HepG2 (cell line): ENCODE results near the gene MPHOSPH8. TPM values are rescaled to one million over a fixed set of nuclear protein-coding genes. Genes with fewer than 3 reads are reported as not detected.

Source experiments
- ATAC-seq: fragments of 200-7000 bp; cut with Tn5 transposase; 3 replicates; pipeline ENCODE4 v1.9.1; 2020; ENCODE audit warnings: mild to moderate bottlenecking, moderate library complexity
- BruUV-seq: library from RNA; stranded (reverse); fragments of 400-500 nt; replicated peaks from 2 replicates; lab custom pipeline; 2021; lab: Mats Ljungman, UMichigan
- CTCF ChIA-PET: fragments of 300-600 bp; formaldehyde crosslinking; extraction: SDS; loops from one replicate; lab custom pipeline; 2021; ENCODE audit warnings: low total read pairs, inconsistent platforms, low intra/inter-chr PET ratio; lab: Yijun Ruan, JAX
- POLR2A ChIA-PET: fragments of 350-600 bp; sonication (Branson Sonifier 250); formaldehyde crosslinking; loops from one replicate; lab custom pipeline; 2020; ENCODE audit warnings: antibody characterized with exemption, inconsistent platforms; lab: Yijun Ruan, JAX
- DNase-seq: peaks from one replicate; pipeline ENCODE4 v3.0.0-alpha.2; 2015; ENCODE audit warnings: low spot score
- FAIRE-seq: peaks from 3 replicates; lab custom pipeline; 2011; peaks lifted over from hg19 to GRCh38; lab: Jason Lieb, UNC
- H2AFZ ChIP-seq: one replicate; pipeline ENCODE4 v1.6.1; 2011; ENCODE audit warnings: low read length, inconsistent platforms
- H3K27ac ChIP-seq: fragments of 300-600 bp; 3 replicates; pipeline ENCODE4 v1.8.0; 2011; ENCODE audit warnings: mixed run types, mild to moderate bottlenecking, mixed read lengths, low read length, inconsistent platforms; ENCODE audit not compliant: insufficient read depth; ENCODE audit errors: extremely low read length
- H3K27me3 ChIP-seq, 2 experiments: fragments of 200-600 bp in 1 of 2; 2 replicates in 1 of 2; 3 replicates in 1 of 2; pipeline versions ENCODE4 v1.6.0 to v1.8.0; 2011; ENCODE audit warnings: low read length in 2 of 2, mild to moderate bottlenecking in 2 of 2, moderate library complexity in 2 of 2, inconsistent platforms in 1 of 2; ENCODE audit not compliant: insufficient read depth in 2 of 2, control insufficient read depth in 1 of 2
- H3K36me3 ChIP-seq, 2 experiments: fragments of 200-600 bp in 1 of 2; replicated peaks in 1 of 2; 2 replicates in 1 of 2; 3 replicates in 1 of 2; pipeline versions ENCODE4 v1.5.1 to v1.8.0; 2011; ENCODE audit warnings: low read length in 2 of 2, inconsistent platforms in 1 of 2; ENCODE audit not compliant: insufficient read depth in 2 of 2, control insufficient read depth in 1 of 2
- H3K4me1 ChIP-seq: 2 replicates; pipeline ENCODE4 v1.5.1; 2012; ENCODE audit warnings: low read length, inconsistent platforms; ENCODE audit not compliant: insufficient read depth
- H3K4me2 ChIP-seq: 2 replicates; pipeline ENCODE4 v1.6.0; 2011; ENCODE audit warnings: low read depth, low read length, inconsistent platforms
- H3K4me3 ChIP-seq, 3 experiments: fragments of 200-600 bp in 1 of 3; sonication (generic), shearing (Covaris generic) in 1 of 3; replicated peaks in 1 of 3; 2 replicates each; pipeline ENCODE4 v1.5.1; 2011 to 2016; ENCODE audit warnings: low read length in 3 of 3, inconsistent platforms in 2 of 3, low read depth in 2 of 3, mild to moderate bottlenecking in 2 of 3, control low read depth in 1 of 3, mixed read lengths in 1 of 3; ENCODE audit not compliant: insufficient read depth in 1 of 3
- H3K79me2 ChIP-seq: one replicate; pipeline ENCODE4 v1.6.1; 2011; ENCODE audit warnings: low read length, inconsistent platforms; ENCODE audit not compliant: insufficient read depth
- H3K9ac ChIP-seq: 2 replicates; pipeline ENCODE4 v1.6.0; 2011; ENCODE audit warnings: mild to moderate bottlenecking, low read depth, low read length, inconsistent platforms; ENCODE audit not compliant: insufficient read depth
- H3K9me3 ChIP-seq: 2 replicates; pipeline ENCODE4 v1.5.1; 2012; ENCODE audit warnings: mild to moderate bottlenecking, low read length
- H4K20me1 ChIP-seq: 2 replicates; pipeline ENCODE4 v1.6.0; 2011; ENCODE audit warnings: inconsistent platforms, mild to moderate bottlenecking, low read length, moderate library complexity; ENCODE audit not compliant: insufficient read depth
- EHMT2 ChIP-seq: fragments of 200-600 bp; sonication (generic); IDR thresholded peaks from 2 replicates; pipeline ENCODE4 v1.7.0; 2017; ENCODE audit warnings: antibody characterized with exemption, low read depth, low read length, borderline replicate concordance
- GATAD2A ChIP-seq: IDR thresholded peaks from 2 replicates; pipeline ENCODE4 v1.6.1; 2016
- JUNB ChIP-seq: sonication (generic); formaldehyde crosslinking; IDR thresholded peaks from 2 replicates; pipeline ENCODE4 v1.8.0; 2022; ENCODE audit warnings: missing genetic modification reagents, mild to moderate bottlenecking, borderline replicate concordance
- KLF12 ChIP-seq: sonication (generic); formaldehyde crosslinking; IDR thresholded peaks from 2 replicates; pipeline ENCODE4 v1.4.0; 2020; ENCODE audit warnings: missing genetic modification reagents, borderline replicate concordance
- MTA3 ChIP-seq: sonication (generic); formaldehyde crosslinking; IDR thresholded peaks from 2 replicates; pipeline ENCODE4 v1.4.0; 2020; ENCODE audit warnings: missing genetic modification reagents
- POLR2AphosphoS2 ChIP-seq: IDR thresholded peaks from 2 replicates; pipeline ENCODE4 v1.6.1; 2011; ENCODE audit warnings: low read depth, low read length, improper control_type of control experiment
- SALL2 ChIP-seq: sonication (generic); formaldehyde crosslinking; IDR thresholded peaks from 2 replicates; pipeline ENCODE4 v1.8.1; 2023; ENCODE audit warnings: mild to moderate bottlenecking, missing genetic modification reagents, inconsistent platforms
- SIN3B ChIP-seq: fragments of 150-350 bp; IDR thresholded peaks from 2 replicates; pipeline ENCODE4 v1.6.1; 2014; ENCODE audit warnings: low read length
- SP140L ChIP-seq: sonication (generic); formaldehyde crosslinking; IDR thresholded peaks from 2 replicates; pipeline ENCODE4 v1.4.0; 2020; ENCODE audit warnings: missing genetic modification reagents, borderline replicate concordance
- SRY ChIP-seq: sonication (generic); formaldehyde crosslinking; IDR thresholded peaks from 2 replicates; pipeline ENCODE4 v1.8.0; 2022; ENCODE audit warnings: mild to moderate bottlenecking, missing genetic modification reagents
- ZBTB38 ChIP-seq: sonication (generic); formaldehyde crosslinking; IDR thresholded peaks from 2 replicates; pipeline ENCODE4 v1.5.1; 2020; ENCODE audit warnings: mild to moderate bottlenecking, missing genetic modification reagents
- ZMAT3 ChIP-seq: sonication (generic); formaldehyde crosslinking; conservative IDR thresholded peaks from 2 replicates; pipeline ENCODE4 v1.7.0; 2021; ENCODE audit warnings: missing genetic modification reagents
- ZNF264 ChIP-seq: sonication (generic); formaldehyde crosslinking; IDR thresholded peaks from 2 replicates; pipeline ENCODE4 v1.4.0; 2020; ENCODE audit warnings: missing genetic modification reagents
- ZNF562 ChIP-seq: sonication (generic); formaldehyde crosslinking; IDR thresholded peaks from 2 replicates; pipeline ENCODE4 v1.8.0; 2022; ENCODE audit warnings: missing genetic modification reagents, borderline replicate concordance
- ZNF720 ChIP-seq: sonication (generic); formaldehyde crosslinking; IDR thresholded peaks from 2 replicates; pipeline ENCODE4 v1.4.0; 2020; ENCODE audit warnings: missing genetic modification reagents
- ZNF747 ChIP-seq: sonication (generic); formaldehyde crosslinking; IDR thresholded peaks from 2 replicates; pipeline ENCODE4 v1.8.1; 2023; ENCODE audit warnings: missing genetic modification reagents, mild to moderate bottlenecking, borderline replicate concordance
- ZNF772 ChIP-seq: sonication (generic); formaldehyde crosslinking; IDR thresholded peaks from 2 replicates; pipeline ENCODE4 v1.5.0; 2020; ENCODE audit warnings: mild to moderate bottlenecking, missing genetic modification reagents
- ZNF879 ChIP-seq: sonication (generic); formaldehyde crosslinking; IDR thresholded peaks from 2 replicates; pipeline ENCODE4 v1.8.1; 2023; ENCODE audit warnings: missing genetic modification reagents
- ZZZ3 ChIP-seq: sonication (generic); formaldehyde crosslinking; IDR thresholded peaks from 2 replicates; pipeline ENCODE4 v1.4.0; 2020; ENCODE audit warnings: missing genetic modification reagents, mild to moderate bottlenecking, borderline replicate concordance
- WGBS: methylation state at CpG from one replicate; pipeline ENCODE4 v1.1.6; 2017; ENCODE audit warnings: low lambda C conversion rate; 5-methylcytosine and 5-hydroxymethylcytosine counted together
- in situ Hi-C: cut with HindIII; loops from 2 replicates; pipeline ENCODE4 v1.10.0; 2017; ENCODE audit warnings: low pct_unique_long_range_greater_than_20kb; ENCODE audit not compliant: extremely low pct_ligation_motif_present
- intact Hi-C: fragments of 100-400 bp; cut with micrococcal nuclease; formaldehyde crosslinking; loops from one replicate; pipeline ENCODE4 v1.10.0; 2022; ENCODE audit not compliant: unreplicated experiment
- polyA plus RNA-seq, 8 experiments: library from polyadenylated mRNA; depleted of rRNA in 3 of 8; stranded (reverse) in 7 of 8; unstranded in 1 of 8; fragments of >200 nt; fragmentation: Illumina TruSeq in 4 of 8; extraction: Trizol in 4 of 8; gene quantifications; 2 replicates each; pipeline versions ENCODE4 v1.2.1 to v1.2.3, GENCODE V29; 2011 to 2016; ENCODE audit warnings: low read depth in 4 of 8, missing spikeins in 1 of 8, mixed read lengths in 1 of 8; ENCODE audit not compliant: insufficient read depth in 1 of 8
- total RNA-seq, 5 experiments: library from RNA; depleted of rRNA; stranded (reverse); fragments of >200 nt; fragmentation: Illumina TruSeq; extraction: Trizol; gene quantifications; 2 replicates each; pipeline ENCODE4 v1.2.3, GENCODE V29; 2016; ENCODE audit warnings: low read depth in 1 of 5

MPHOSPH8 gene
- total and polyA plus RNA-seq, 2 of the 13 experiments (the other 11 are each of a cell fraction or from before 2014, with no cell fraction given), result 17.3 to 20.9 TPM

- no peak for FAIRE-seq
- no peak overlapping the region for H3K4me2 ChIP-seq
- POLR2A ChIA-PET, result no interaction called here
- H3K9me3 ChIP-seq, result no peaks in the 10 kb centered on the region
- in situ Hi-C loops, result no loop called here
- H2AFZ ChIP-seq, result no peak overlapping the region
- H3K36me3 ChIP-seq, result peaks cover 0 to 25% of the 10 kb centered on the region in 2 experiments; a peak in 4 of 5 replicates
- no peaks in the 10 kb centered on the region for H3K4me1 ChIP-seq
- CTCF ChIA-PET, result no interaction called here
- H3K27me3 ChIP-seq, result no peaks in the 10 kb centered on the region
- no TSS peak for BruUV-seq
- H4K20me1 ChIP-seq, result no peaks in the 10 kb centered on the region
- H3K9ac ChIP-seq, result no peak overlapping the region
- H3K79me2 ChIP-seq, result peaks cover 2% of the 10 kb centered on the region
- no peak for ATAC-seq
- intact Hi-C loops, result no loop called here
- DNase-seq, result no peak
- WGBS, result 75% methylated on average over 10 of the region's 10 CpGs
- TF ChIP-seq SP140L (CRISPR knock-in tag) (no peak), JUNB (no peak), SALL2 (CRISPR knock-in tag) (no peak), GATAD2A (CRISPR knock-in tag) (no peak), ZNF879 (CRISPR knock-in tag) (no peak), ZZZ3 (CRISPR knock-in tag) (no peak), ZBTB38 (CRISPR knock-in tag) (no peak), ZNF264 (no peak), ZNF747 (CRISPR knock-in tag) (no peak), POLR2AphosphoS2 (no peak), KLF12 (CRISPR knock-in tag) (no peak), ZNF562 (CRISPR knock-in tag) (no peak), EHMT2 (no peak), ZNF772 (CRISPR knock-in tag) (no peak), ZNF720 (no peak), ZMAT3 (CRISPR knock-in tag) (no peak), SIN3B (no peak), MTA3 (CRISPR knock-in tag) (no peak), SRY (CRISPR knock-in tag) (no peak)
- H3K4me3 ChIP-seq, result no peak overlapping the region
- no peak overlapping the region for H3K27ac ChIP-seq
These were observed 79.9 kb downstream of the MPHOSPH8 start for GRCh38 chr13:19713186-19713965.
